Psoas muscle (tissue), 8 donors: ENCODE data around the gene CAVIN4. TPM values are rescaled to one million over a fixed set of nuclear protein-coding genes. Genes with fewer than 3 reads are reported as not detected.

Source experiments
- ATAC-seq, 4 donors: fragments of 200-7000 bp; cut with Tn5 transposase; one replicate each; pipeline ENCODE4 v1.9.1; 2020; ENCODE audit warnings: moderate library complexity in 3 of 4, mild to moderate bottlenecking in 2 of 4
- DNase-seq, 2 donors: peaks; one replicate each; pipeline ENCODE4 v3.0.0-alpha.2; 2020
- H3K27ac ChIP-seq: fragments of 200-600 bp; one replicate; pipeline ENCODE4 v1.8.0; 2022
- H3K27me3 ChIP-seq, 3 donors: fragments of 200-600 bp in 1 of 3; one replicate each; pipeline versions ENCODE4 v1.6.1 to v1.8.0; 2013 to 2022; ENCODE audit warnings: low read length in 2 of 3, mild to moderate bottlenecking in 2 of 3, moderate library complexity in 1 of 3; ENCODE audit not compliant: insufficient read depth in 3 of 3
- H3K36me3 ChIP-seq, 2 donors: fragments of 200-600 bp in 1 of 2; one replicate each; pipeline versions ENCODE4 v1.6.1 to v1.8.0; 2013 to 2022; ENCODE audit warnings: low read depth in 1 of 2, mild to moderate bottlenecking in 1 of 2, moderate library complexity in 1 of 2; ENCODE audit not compliant: insufficient read depth in 1 of 2
- H3K4me1 ChIP-seq: fragments of 200-600 bp; one replicate; pipeline ENCODE4 v1.8.0; 2022
- H3K4me3 ChIP-seq: fragments of 200-600 bp; one replicate; pipeline ENCODE4 v1.8.0; 2022; ENCODE audit warnings: mild to moderate bottlenecking
- H3K9me3 ChIP-seq: fragments of 200-600 bp; one replicate; pipeline ENCODE4 v1.8.0; 2022
- WGBS, 3 donors: extraction: QIAGEN DNeasy Blood & Tissue Kit; methylation state at CpG; one replicate each; pipeline versions ENCODE4 v1.1.6 to v1.1.7; 2013; 5-methylcytosine and 5-hydroxymethylcytosine counted together
- intact Hi-C, 2 donors: fragments of 100-400 bp; cut with DNase I; formaldehyde crosslinking; loops; one replicate each; pipeline versions ENCODE4 v1.11.0 to v1.14.2; 2022
- polyA plus RNA-seq, 3 donors: library from polyadenylated mRNA; stranded (reverse); fragments of 200-250 nt; gene quantifications; one replicate each; pipeline ENCODE4 v1.2.3, GENCODE V29; 2013
- total RNA-seq, 4 donors: library from RNA; stranded (reverse); fragmentation: NEBNext Ultra II Directional in 2 of 4; extraction: Animal tissue kit (Norgen Biotek cat#: 25700) in 2 of 4; gene quantifications; one replicate each; pipeline versions ENCODE4 v1.2.1 to v1.2.4, GENCODE V29; 2021 to 2023
- TF ChIP-seq, protein P1 (sequence below): fragments of 200-600 bp; IDR thresholded peaks from one replicate; pipeline ENCODE4 v1.8.0; 2022; ENCODE audit warnings: antibody characterized with exemption
- donor health status: healthy with polysubstance abuse.
- donor health status: DM: no; HTN: no; CAD: no; lungs with moderate emphysema.
- donor health status: Bipolar disorder and iron deficiency.
- donor health status: healthy.
- donor health status: DM: yes; HTN: yes; CAD: no.
- donor health status: DM: no; HTN: no; CAD: no.
- donor health status: DM: no; HTN: no; CAD: no.
- donor health status: DM: yes; HTN: yes; CAD: no.

Gene CAVIN4
- total and polyA plus RNA-seq, 7 donors, result 3.5 to 230 (median 68.6) TPM

DNA sequence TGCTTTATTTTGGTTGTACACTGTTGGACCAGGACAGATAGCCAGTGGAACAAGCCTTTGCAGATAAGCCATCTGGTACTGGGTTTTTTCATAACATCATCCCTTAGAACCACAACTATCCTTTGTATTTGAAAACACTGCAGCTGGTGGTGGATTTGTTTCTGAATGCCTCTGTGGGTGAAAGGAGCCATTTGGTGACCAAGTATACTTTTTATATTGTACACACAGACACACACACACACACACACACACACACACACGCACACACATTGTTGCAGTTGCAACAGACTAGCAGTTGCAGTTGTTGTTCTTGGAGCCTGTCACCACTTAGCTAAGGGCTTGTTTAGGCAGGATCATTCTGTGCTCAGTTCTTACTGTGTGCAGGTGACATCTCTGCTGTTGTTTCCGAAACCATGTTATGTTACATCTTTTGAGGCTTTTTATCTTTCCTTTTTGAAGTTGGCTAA, 22.9 kb upstream of the CAVIN4 start:
- no peaks in the 10 kb centered on the region for H3K9me3 ChIP-seq
- 41 to 83% (median 62%) methylated on average over 2 of the region's 2 CpGs for WGBS, 3 donors
- ATAC-seq (peak in 2 of 4 donors; percentile 40 to 65), DNase-seq (no peak)
- intact Hi-C loops, result loop anchor here in 1 of 2 donors (5.0 kb wide), 1 partner anchor 43 kb away; no protein-coding TSS in a partner anchor
- no peak overlapping the region for H3K4me3 ChIP-seq
- H3K4me1 ChIP-seq, result no peaks in the 10 kb centered on the region
- H3K27me3 ChIP-seq, result no peaks in the 10 kb centered on the region
- H3K27ac ChIP-seq, result no peak overlapping the region
- H3K36me3 ChIP-seq, result no peaks in the 10 kb centered on the region
- TF ChIP-seq, protein P1, sequence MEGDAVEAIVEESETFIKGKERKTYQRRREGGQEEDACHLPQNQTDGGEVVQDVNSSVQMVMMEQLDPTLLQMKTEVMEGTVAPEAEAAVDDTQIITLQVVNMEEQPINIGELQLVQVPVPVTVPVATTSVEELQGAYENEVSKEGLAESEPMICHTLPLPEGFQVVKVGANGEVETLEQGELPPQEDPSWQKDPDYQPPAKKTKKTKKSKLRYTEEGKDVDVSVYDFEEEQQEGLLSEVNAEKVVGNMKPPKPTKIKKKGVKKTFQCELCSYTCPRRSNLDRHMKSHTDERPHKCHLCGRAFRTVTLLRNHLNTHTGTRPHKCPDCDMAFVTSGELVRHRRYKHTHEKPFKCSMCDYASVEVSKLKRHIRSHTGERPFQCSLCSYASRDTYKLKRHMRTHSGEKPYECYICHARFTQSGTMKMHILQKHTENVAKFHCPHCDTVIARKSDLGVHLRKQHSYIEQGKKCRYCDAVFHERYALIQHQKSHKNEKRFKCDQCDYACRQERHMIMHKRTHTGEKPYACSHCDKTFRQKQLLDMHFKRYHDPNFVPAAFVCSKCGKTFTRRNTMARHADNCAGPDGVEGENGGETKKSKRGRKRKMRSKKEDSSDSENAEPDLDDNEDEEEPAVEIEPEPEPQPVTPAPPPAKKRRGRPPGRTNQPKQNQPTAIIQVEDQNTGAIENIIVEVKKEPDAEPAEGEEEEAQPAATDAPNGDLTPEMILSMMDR, result no peak

DNA sequence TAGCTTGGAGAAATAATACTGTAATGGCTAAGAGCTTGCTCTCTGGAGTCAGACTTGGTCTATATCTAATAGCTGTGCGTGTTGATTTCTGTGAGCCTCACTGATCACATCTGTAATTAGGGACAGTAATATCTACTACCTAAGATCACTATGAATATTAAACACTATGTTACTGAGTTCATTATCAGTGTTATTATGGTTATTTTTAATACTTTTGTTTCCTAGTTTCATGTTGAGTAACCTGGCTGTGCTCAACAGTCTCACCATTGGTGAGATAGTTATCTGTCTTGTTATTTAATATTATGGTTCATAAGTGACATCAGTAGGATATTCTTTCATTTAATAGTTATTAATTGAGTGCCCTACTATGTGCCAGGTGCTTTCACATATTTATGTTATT, 22.4 kb upstream of the CAVIN4 start:
- intact Hi-C loops, result loop anchor here in 1 of 2 donors (5.0 kb wide), 1 partner anchor 43 kb away; no protein-coding TSS in a partner anchor
- WGBS, 3 donors, result 95 to 100% (median 99%) methylated on average over 1 of the region's 1 CpG

DNA sequence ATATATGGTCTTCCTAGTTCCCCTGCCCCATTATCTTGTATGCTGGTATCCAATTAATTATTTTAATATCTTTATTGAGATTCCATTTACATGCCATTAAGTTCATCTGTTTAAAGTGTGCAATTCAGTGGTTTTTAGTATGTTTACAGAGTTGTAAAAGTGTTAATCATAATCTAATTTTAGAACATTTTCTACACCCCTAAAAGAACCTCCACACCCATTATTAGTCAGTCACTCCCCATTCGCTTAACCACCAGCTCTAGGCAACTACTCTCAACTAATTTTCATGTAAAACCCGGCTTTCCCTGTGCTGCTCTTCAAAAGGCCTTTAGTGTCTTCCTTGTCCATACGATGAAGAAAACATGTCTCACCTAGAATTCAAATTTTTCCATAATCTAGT, 20.8 kb upstream of the CAVIN4 start:
- no peaks in the 10 kb centered on the region for H3K9me3 ChIP-seq
- no peak overlapping the region for H3K27ac ChIP-seq
- H3K4me3 ChIP-seq, result no peak overlapping the region
- WGBS, 3 donors, result 96 to 99% (median 98%) methylated on average over 3 of the region's 3 CpGs
- no peaks in the 10 kb centered on the region for H3K4me1 ChIP-seq
- TF ChIP-seq, protein P1, result no peak
- no peaks in the 10 kb centered on the region for H3K27me3 ChIP-seq
- DNase-seq, result no peak
- no peak for ATAC-seq
- intact Hi-C loops, result loop anchor here in 1 of 2 donors (5.0 kb wide), 1 partner anchor 45 kb away; no protein-coding TSS in a partner anchor
- no peaks in the 10 kb centered on the region for H3K36me3 ChIP-seq

More for the DNA sequence above, 22.4 kb upstream of the CAVIN4 start:
- ATAC-seq (no peak), DNase-seq (no peak)
- Histone ChIP-seq H3K27me3 (no peaks in the 10 kb centered on the region), H3K4me3 (no peak overlapping the region), H3K4me1 (no peaks in the 10 kb centered on the region), H3K27ac (no peak overlapping the region), H3K9me3 (no peaks in the 10 kb centered on the region), H3K36me3 (no peaks in the 10 kb centered on the region)
- TF ChIP-seq, protein P1, result no peak

DNA sequence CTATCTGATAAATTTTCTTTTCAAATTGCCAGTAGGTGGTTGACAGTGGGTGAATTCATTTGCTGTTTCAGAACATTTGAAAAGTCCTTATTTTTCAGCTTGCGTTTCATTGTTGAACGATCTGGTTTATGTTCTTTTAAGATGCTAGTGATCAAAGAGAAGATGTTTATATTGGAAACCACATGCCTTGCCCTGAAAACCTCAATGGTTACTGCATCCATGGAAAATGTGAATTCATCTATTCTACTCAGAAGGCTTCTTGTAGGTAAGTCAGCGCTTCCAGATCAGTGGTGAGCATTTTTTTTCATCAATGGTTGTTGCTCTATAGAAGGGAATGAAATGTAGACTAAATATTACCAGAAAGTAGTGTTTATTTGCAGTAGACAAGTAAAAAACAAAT, 16.6 kb upstream of the CAVIN4 start:
- no peaks in the 10 kb centered on the region for H3K9me3 ChIP-seq
- H3K36me3 ChIP-seq, result no peaks in the 10 kb centered on the region
- intact Hi-C loops, result no loop called here
- H3K4me1 ChIP-seq, result peaks cover 3% of the 10 kb centered on the region
- 92 to 96% (median 92%) methylated on average over 3 of the region's 3 CpGs for WGBS, 3 donors
- no peak overlapping the region for H3K27ac ChIP-seq
- no peak for DNase-seq
- H3K27me3 ChIP-seq, result no peaks in the 10 kb centered on the region
- no peak overlapping the region for H3K4me3 ChIP-seq
- TF ChIP-seq, protein P1, result no peak
- ATAC-seq, result no peak

DNA sequence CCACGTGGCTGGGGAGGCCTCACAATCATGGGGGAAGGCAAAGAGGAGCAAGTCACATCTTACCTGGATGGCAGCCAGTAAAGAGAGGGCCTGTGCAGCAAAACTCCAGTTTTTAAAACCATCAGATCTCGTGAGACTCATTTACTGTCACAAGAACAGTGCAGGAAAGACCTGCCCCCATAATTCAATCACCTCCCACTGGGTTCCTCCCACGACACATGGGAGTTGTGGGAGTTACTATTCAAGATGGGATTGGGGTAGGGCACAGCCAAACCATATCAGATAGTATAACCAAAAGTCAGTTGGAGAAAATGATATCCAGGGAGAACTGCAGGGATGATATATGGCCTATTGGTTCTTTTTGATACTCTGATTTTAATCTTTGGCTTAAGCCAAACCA, 10.0 kb upstream of the CAVIN4 start:
- ATAC-seq (no peak), DNase-seq (no peak)
- TF ChIP-seq, protein P1, result no peak
- Histone ChIP-seq H3K4me3 (no peak overlapping the region), H3K36me3 (no peaks in the 10 kb centered on the region), H3K27ac (no peak overlapping the region), H3K9me3 (no peaks in the 10 kb centered on the region), H3K4me1 (peaks cover 3% of the 10 kb centered on the region), H3K27me3 (no peaks in the 10 kb centered on the region)
- 70 to 85% (median 75%) methylated on average over 3 of the region's 3 CpGs for WGBS, 3 donors
- intact Hi-C loops, result no loop called here
